Gastrocnemius medialis (tissue), 4 donors: ENCODE data around the gene COA8.

Source experiments
- POLR2A ChIP-seq, 2 donors: fragments of 450-650 bp; IDR thresholded peaks; one replicate each; pipeline ENCODE4 v1.6.1; 2017; ENCODE audit warnings: antibody characterized with exemption in 2 of 2, mild to moderate bottlenecking in 2 of 2, moderate library complexity in 2 of 2
- TF ChIP-seq, protein P1 (sequence below), 5 experiments: fragments of 450-650 bp in 3 of 5; fragments of 200-600 bp in 2 of 5; sonication (generic) in 2 of 5; IDR thresholded peaks in 4 of 5; conservative IDR thresholded peaks in 1 of 5; 1 replicate in 4 of 5; 2 replicates in 1 of 5; pipeline ENCODE4 v1.5.1; 2016 to 2019; ENCODE audit warnings: antibody characterized with exemption in 5 of 5, mild to moderate bottlenecking in 3 of 5, moderate library complexity in 3 of 5

- TF ChIP-seq, protein P1, sequence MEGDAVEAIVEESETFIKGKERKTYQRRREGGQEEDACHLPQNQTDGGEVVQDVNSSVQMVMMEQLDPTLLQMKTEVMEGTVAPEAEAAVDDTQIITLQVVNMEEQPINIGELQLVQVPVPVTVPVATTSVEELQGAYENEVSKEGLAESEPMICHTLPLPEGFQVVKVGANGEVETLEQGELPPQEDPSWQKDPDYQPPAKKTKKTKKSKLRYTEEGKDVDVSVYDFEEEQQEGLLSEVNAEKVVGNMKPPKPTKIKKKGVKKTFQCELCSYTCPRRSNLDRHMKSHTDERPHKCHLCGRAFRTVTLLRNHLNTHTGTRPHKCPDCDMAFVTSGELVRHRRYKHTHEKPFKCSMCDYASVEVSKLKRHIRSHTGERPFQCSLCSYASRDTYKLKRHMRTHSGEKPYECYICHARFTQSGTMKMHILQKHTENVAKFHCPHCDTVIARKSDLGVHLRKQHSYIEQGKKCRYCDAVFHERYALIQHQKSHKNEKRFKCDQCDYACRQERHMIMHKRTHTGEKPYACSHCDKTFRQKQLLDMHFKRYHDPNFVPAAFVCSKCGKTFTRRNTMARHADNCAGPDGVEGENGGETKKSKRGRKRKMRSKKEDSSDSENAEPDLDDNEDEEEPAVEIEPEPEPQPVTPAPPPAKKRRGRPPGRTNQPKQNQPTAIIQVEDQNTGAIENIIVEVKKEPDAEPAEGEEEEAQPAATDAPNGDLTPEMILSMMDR (IDR thresholded peaks at IDR 0.05 in 4 of 5, conservative IDR thresholded peaks at IDR 0.05 in 1 of 5): no peak
- no peak for TF ChIP-seq POLR2A (IDR thresholded peaks at IDR 0.05)
These were observed 36.4 kb upstream of the COA8 start for GRCh38 chr14:103526247-103526913.
